LNCaP clone FGC (cell line): ENCODE data around the gene ATP5F1D.

ENCODE experiments used
- DNase-seq: peaks from one replicate; pipeline ENCODE4 v3.0.0-alpha.2; 2011; ENCODE audit warnings: low read depth
- H3K4me3 ChIP-seq: 2 replicates; pipeline ENCODE4 v1.5.1; 2011; ENCODE audit warnings: mild to moderate bottlenecking, low read depth, low read length, control low read depth
- TF ChIP-seq, protein P1 (sequence below): IDR thresholded peaks from 2 replicates; pipeline ENCODE4 v1.5.1; 2012; ENCODE audit warnings: mild to moderate bottlenecking; ENCODE audit not compliant: control insufficient read depth, insufficient read depth; ENCODE audit errors: extremely low read depth

ATP5F1D gene

DNA sequence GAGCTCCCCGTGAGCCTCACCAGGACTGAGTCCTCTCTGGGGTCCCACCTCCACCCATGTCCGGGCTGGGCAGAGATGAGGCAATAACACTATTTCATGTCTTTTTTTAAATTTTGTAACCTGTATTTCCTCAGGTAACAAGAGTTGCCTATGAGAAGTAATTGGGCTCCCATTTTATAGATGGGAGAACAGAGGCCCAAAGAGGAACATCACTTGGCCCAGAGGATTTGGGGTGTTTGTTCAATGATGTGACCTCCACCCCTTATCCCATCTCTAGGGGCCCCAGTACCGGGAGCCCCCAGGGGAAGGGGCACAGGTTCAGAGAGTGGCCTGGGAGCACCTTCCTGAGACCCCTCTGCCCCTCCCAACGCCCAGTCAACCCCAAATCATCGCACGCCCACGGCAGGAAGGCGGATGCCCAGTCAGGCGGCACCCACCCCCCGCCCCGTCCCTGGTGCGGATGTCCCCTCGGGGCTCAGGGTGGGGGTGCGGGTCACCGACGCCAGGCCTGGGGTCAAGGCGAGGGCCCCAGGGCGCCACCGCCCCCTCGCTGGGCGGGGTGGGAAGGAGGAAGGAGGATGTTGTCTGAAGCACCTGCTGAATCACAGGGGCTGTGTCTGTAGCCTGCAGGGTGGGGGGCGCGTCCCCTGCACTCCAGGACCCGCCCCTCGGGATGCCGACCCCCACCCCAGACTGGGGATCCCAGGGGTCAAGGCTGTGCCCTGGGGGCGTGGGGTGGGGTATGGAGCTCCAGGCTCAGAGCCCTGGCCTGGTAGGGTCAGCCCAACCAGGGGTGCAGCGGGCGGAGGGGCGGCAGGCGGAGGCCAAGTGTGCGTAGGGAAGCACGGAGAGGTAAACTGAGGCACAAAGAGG lies 18.6 kb downstream of the ATP5F1D start:
- H3K4me3 ChIP-seq, result peak overlapping the region; percentile 25
- TF ChIP-seq, protein P1, sequence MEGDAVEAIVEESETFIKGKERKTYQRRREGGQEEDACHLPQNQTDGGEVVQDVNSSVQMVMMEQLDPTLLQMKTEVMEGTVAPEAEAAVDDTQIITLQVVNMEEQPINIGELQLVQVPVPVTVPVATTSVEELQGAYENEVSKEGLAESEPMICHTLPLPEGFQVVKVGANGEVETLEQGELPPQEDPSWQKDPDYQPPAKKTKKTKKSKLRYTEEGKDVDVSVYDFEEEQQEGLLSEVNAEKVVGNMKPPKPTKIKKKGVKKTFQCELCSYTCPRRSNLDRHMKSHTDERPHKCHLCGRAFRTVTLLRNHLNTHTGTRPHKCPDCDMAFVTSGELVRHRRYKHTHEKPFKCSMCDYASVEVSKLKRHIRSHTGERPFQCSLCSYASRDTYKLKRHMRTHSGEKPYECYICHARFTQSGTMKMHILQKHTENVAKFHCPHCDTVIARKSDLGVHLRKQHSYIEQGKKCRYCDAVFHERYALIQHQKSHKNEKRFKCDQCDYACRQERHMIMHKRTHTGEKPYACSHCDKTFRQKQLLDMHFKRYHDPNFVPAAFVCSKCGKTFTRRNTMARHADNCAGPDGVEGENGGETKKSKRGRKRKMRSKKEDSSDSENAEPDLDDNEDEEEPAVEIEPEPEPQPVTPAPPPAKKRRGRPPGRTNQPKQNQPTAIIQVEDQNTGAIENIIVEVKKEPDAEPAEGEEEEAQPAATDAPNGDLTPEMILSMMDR, result no peak
- no peak for DNase-seq

DNA sequence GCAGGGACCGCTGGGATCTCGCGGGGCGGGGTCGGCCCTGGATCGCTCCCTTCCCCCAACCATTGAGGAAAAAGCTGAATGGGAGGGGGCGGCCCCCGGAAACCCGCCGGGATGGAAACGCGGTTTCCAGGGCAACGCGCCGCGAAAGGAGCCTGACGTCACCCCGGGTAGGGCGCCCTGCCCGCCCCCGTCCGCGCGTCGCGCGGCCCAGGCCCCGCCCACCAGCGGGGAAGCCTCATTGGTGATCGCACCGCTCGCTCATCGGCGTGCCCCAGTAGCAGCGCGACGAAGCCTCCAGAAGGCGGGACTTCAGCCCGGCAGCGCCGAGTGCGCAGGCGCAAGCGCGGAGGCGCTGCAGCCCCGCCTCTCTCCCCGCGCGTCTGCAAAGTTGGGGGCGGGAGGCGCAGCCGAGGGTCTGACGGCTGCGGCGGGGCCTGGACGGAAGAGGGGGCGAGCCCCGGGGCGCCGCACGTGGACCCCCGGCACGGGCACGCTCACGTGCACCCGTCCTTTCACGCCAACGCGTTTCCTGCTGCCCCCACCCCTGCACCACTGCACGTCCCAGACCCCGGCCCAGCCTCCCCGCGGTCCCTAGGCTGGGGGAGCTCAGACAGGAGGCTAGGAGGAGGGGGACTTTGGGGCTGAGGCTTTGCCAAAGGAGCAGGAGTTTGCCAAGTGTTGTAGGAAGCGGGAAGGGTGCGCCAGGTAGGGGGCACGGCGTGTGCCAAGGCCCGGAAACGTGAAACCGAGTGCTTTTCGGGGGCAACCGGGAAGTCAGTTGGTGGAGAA lies 19.4 kb downstream of the ATP5F1D start:
- peak overlapping the region; percentile 73 for H3K4me3 ChIP-seq
- TF ChIP-seq, protein P1, result no peak
- peak; percentile 73 for DNase-seq

DNA sequence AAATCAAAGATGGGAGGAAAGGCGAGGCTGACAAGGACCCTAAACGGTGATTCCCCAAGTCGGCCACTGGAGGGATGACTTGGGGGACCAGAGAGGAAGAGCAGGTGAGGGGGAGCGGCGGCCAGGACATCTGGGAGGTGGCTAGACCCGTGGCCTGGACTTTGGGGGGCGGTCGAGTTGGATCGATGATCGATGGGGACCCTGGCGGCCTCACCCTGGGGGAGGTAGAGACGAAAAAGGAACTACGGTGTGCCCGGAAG lies 19.9 kb downstream of the ATP5F1D start:
- peak overlapping the region; percentile 73 for H3K4me3 ChIP-seq
- TF ChIP-seq, protein P1, result 0 out of 2 replicates have a peak, but pooled peaks have one; percentile 22
- no peak for DNase-seq

- TF ChIP-seq, protein P1, result no peak
- peak overlapping the region; percentile 73 for H3K4me3 ChIP-seq
- DNase-seq, result peak; percentile 97
These were observed 20.5 kb downstream of the ATP5F1D start for GRCh38 chr19:1261798-1262622.

- TF ChIP-seq, protein P1, result no peak
- H3K4me3 ChIP-seq, result peak overlapping the region; percentile 73
- DNase-seq, result no peak
These were observed 21.1 kb downstream of the ATP5F1D start for GRCh38 chr19:1262623-1263123.

- TF ChIP-seq, protein P1, result no peak
- H3K4me3 ChIP-seq, result no peak overlapping the region
- DNase-seq, result no peak
These were observed 21.6 kb downstream of the ATP5F1D start for GRCh38 chr19:1263188-1263587.
